Fibroblast of mammary gland (primary cell): Measurements from ENCODE around the gene FOXC1.
A peak's percentile ranks its signal among the peaks of the same experiment; 100 is the strongest.

Experiments
- DNase-seq: peaks from one replicate; pipeline ENCODE4 v3.0.0-alpha.2; 2010; ENCODE audit warnings: low read depth
- H3K4me3 ChIP-seq: 2 replicates; pipeline ENCODE4 v1.5.1; 2011; ENCODE audit warnings: low read depth, mild to moderate bottlenecking, low read length, moderate library complexity; ENCODE audit not compliant: control insufficient read depth
- TF ChIP-seq, protein P1 (sequence below): conservative IDR thresholded peaks from 2 replicates; pipeline ENCODE4 v1.5.1; 2011; ENCODE audit warnings: low read depth, low read length, inconsistent platforms; ENCODE audit not compliant: control insufficient read depth, insufficient read depth

FOXC1 gene

DNA sequence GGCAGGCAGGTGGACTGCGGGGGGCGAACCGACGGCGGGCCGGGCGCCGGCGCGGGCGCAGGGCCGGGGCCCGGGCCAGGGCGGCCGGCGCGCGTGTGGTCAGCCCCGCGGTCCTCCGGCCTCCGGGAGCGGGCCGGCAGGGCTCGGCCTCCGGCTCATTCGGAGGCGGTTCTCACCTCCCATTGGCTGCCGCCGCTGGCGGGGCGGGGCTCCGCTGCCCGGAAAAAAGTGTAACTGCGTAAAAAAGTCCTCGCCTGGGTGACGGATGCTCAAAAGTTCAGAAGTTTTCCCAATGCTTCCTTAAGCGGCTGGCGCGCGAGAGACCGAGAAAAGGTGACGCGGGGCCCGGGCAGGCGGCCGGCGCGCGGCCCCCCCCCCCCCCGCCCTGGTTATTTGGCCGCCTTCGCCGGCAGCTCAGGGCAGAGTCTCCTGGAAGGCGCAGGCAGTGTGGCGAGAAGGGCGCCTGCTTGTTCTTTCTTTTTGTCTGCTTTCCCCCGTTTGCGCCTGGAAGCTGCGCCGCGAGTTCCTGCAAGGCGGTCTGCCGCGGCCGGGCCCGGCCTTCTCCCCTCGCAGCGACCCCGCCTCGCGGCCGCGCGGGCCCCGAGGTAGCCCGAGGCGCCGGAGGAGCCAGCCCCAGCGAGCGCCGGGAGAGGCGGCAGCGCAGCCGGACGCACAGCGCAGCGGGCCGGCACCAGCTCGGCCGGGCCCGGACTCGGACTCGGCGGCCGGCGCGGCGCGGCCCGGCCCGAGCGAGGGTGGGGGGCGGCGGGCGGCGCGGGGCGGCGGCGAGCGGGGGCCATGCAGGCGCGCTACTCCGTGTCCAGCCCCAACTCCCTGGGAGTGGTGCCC, at the start of gene FOXC1:
FOXC1 (plus strand) TSS at position 268 of the 849 bp plus-strand sequence; CDS start at position 799, 531 bp downstream.
- H3K4me3 ChIP-seq = peak within 1 kb of the TSS; percentile 58
- TF ChIP-seq, protein P1, sequence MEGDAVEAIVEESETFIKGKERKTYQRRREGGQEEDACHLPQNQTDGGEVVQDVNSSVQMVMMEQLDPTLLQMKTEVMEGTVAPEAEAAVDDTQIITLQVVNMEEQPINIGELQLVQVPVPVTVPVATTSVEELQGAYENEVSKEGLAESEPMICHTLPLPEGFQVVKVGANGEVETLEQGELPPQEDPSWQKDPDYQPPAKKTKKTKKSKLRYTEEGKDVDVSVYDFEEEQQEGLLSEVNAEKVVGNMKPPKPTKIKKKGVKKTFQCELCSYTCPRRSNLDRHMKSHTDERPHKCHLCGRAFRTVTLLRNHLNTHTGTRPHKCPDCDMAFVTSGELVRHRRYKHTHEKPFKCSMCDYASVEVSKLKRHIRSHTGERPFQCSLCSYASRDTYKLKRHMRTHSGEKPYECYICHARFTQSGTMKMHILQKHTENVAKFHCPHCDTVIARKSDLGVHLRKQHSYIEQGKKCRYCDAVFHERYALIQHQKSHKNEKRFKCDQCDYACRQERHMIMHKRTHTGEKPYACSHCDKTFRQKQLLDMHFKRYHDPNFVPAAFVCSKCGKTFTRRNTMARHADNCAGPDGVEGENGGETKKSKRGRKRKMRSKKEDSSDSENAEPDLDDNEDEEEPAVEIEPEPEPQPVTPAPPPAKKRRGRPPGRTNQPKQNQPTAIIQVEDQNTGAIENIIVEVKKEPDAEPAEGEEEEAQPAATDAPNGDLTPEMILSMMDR = no peak
- DNase-seq = peak; percentile 89

DNA sequence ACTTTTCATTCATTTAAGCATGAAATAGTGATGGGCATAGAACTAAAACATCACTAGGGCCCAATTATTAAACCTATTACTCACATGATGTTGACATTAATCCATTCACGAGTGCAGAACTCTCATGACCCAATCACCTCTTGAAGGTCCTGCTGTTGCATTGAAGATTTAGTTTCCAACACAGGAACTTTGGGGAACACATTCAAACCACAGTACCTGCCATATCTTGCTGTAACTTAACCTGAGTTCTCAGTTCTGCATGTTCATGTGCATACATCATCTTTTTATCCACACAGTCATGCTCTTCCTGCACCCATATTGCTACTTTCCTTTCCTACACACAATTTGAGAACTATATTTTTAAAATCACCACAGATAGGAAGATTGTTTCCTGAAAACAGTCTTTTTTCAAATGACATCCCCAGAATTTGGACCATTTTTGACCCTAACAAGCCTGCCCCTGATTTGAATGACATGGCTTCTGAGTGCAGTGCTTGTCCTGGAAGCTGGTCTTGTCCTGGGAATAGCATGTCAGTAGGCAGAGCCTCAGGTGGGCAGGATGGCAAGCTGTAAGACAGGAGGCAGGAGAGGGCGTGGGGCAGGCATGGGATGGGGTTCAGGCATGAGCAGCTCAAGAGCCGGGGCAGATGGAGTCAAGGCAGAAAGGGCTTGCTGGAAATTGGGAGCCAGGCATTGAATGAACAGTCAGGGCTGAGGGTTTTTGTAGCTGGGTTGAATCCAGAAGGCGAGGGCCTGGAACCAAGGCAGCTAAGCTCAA, 49.2 kb upstream of the FOXC1 start:
- TF ChIP-seq, protein P1 = no peak
- no peak overlapping the region for H3K4me3 ChIP-seq
- no peak for DNase-seq

DNA sequence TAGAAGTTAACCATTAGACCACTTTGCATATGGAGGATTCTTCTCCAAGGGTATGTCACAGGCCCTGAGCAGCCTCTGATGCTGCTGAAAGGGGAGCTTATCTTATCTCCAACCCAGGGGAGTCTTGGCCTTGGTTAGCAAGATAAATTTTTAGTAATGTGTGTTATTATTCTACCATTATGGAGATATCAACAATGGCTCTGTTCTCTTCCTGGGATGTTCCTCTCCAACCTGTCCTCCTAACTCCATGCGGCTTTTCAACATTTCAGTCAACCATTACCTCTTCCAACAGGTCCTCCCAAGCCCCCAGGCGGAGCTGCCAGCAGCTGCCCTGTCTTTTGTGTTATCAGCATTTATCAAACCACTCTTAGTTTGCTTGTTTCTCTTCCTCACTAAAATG, 48.4 kb upstream of the FOXC1 start:
- DNase-seq = no peak
- TF ChIP-seq, protein P1 = no peak
- H3K4me3 ChIP-seq = no peak overlapping the region

DNA sequence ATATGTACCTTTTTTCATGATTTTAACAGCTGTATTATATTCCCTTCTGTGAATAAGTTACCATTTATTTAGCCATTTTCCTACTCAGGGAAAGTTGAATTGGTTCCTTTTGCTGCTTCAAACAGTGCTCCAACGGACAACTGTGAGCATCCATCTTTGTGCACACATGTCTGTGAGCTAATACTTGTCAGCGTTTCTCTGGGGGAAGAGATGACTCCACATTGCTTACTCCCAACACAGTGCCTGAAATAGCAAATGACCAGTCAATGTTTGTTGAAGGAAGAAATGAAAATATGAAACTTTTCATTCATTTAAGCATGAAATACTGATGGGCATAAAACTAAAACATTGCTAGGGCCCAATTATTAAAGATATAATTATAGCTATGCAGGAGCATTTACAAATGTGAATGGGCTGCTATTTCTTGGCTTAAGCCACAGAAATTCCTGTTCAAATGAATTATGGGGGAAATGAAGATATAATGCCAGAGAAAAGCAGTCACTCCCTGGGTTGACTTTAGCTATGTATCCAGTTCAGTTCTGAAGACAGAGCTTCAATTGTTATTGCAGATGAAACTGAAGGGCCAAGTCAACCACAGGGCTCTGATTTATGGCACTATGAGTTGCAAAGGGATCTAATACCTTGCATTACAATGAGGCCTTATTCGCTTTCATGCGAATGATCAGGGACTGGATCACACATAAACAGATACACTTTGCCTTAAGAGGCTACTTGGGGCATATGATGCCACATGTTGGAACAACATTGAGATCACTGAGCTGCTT, 47.4 kb upstream of the FOXC1 start:
- TF ChIP-seq, protein P1 = no peak
- no peak for DNase-seq
- no peak overlapping the region for H3K4me3 ChIP-seq

DNA sequence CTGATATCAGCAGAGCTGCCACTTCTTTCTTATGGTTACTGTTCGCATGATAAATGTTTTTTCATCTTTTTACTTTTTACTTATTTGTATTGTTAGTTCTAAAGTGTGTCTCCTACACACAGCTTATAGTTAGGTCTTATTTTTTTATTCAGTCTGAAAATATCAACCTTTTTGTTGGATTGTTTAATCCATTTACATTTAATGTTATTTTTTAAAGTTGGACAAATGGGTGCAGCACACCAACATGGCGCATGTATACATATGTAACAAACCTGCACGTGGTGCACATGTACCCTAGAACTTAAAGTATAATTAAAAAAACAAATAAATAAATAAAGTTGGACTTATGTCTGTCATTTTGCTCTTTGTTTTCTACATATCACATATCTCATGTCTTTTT, 40.3 kb upstream of the FOXC1 start:
- TF ChIP-seq, protein P1 = no peak
- H3K4me3 ChIP-seq = no peak overlapping the region
- no peak for DNase-seq

DNA sequence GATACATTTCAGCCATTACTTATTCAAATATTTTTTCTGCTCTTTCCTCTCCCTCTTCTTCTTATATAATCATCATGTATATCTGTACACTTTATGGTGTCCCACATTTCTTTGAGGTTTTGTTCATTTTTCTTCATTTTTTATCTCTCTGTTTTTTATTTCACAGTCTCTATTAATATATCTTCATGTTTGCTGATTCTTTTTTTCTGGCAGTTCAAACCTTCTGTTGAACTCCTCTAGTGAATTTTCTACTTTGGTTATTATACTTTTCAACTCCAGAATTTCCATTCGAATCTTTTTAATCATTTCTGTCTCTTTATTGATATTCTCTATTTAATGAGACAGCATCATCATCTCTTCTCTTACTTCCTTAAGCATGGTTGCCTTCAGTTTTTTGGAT, 38.9 kb upstream of the FOXC1 start:
- no peak overlapping the region for H3K4me3 ChIP-seq
- TF ChIP-seq, protein P1 = no peak
- no peak for DNase-seq
